NCI-H1105 (cell line): ENCODE results near the gene PDE10A.
A peak's percentile ranks its signal among the peaks of the same experiment; 100 is the strongest.

Experiments used
- DNase-seq: peaks from one replicate; lab custom pipeline; 2025; lab: John Stamatoyannopoulos, UW

The PDE10A gene

DNA sequence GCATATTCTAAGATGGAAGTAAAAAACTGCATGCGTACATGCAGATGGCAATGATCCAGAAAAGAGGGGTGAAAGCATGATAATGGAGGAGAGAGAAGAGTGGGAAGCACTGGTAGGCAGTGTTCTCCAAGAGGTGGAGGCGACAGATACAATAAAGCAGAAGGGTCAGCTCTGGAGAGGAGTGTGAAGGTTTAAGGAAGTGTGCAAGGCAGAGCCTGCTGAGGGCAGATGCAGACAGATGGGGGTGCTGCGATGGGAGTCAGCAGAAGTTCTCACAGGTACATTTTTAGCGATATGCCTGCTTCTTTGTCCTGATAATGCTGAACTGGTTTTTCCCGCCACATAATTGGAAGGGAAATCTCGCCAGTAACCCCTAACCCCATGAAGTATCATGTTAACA, 272.6 kb downstream of the PDE10A start:
- DNase-seq, result no peak

- no peak for DNase-seq
Measured at GRCh38 chr6:165389534-165389933, 273.5 kb downstream of the PDE10A start.

DNA sequence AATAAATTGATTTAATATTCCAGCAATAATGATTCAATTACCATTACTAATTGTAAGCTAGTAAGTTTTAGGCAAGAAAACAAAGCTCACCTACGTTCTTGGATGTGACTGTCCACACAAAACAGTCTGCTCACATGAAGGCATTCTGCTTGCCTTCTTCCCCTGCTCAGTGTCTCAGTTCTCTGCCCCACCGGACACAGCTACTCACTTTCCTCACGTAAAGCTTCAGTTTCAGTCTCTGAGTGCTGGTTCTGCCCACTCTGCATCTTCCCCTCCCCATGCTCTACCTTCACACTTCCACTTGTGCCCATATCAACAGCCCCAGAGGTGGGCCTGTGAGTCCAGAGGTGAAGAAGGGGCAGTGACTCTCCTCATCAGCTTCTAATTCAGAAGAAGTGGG, 279.7 kb downstream of the PDE10A start:
- no peak for DNase-seq

DNA sequence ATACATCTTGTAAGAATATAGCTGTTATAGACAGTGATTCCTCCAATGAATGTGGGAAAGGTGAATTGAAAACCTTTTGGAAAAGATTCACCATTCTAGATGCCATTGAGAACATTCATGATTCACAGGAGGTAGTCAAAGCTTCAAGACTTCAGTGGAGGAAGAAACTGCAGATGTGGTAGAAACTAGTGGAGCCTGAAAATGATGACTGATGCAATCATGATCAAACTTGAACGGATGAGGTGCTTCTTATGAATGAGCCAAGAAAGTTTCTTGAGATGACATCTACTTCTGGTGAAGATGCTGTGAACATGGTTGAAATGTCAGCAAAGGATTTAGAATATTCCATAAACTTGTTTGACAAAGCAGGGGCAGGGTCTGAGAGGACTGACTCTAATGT, 286.9 kb downstream of the PDE10A start:
- no peak for DNase-seq

GRCh38 chr6:165365371-165365770, 297.7 kb downstream of the PDE10A start:
- DNase-seq, result no peak

GRCh38 chr6:165345700-165346099, 317.3 kb downstream of the PDE10A start:
- no peak for DNase-seq

DNA sequence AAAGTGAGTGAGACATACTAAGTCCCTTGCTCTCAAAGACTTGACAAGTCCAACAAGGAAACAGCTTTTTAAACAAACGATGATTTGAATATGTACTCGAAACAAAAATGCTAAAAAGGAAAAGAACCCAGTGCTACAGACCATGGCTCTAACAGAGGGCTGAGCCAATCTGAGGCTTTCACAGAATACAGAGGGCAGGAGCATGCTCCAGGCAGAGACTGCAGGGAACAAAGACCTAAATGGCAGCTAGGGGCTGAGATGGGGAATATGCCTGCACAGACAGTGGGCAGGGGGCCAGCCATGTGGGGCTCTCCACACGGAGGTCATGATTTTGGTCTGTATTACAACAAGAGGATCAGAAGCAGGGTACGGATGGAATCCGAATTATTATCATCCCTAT, 322.5 kb downstream of the PDE10A start:
- no peak for DNase-seq

DNA sequence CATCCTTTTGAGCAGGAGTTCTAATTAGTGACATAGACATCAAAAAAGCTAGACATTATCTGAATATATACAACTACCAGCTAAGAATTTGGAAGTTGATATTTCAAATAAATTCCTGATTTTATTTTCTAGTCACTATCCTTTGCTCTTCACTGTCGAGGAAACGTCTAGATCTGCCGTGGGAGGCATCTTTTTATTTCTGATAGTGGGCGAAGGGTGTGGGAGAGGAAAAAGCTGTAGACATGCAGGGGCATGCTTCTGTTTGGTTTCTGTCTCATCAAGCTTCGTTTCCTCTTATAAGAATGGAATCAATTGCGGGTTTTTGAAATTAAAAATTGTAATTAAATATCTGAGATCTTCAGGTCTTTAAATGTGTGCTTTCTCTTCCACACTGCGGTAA, 337.4 kb downstream of the PDE10A start:
- DNase-seq, result no peak

GRCh38 chr6:165321555-165322145, 341.4 kb downstream of the PDE10A start:
- DNase-seq, result no peak

DNA sequence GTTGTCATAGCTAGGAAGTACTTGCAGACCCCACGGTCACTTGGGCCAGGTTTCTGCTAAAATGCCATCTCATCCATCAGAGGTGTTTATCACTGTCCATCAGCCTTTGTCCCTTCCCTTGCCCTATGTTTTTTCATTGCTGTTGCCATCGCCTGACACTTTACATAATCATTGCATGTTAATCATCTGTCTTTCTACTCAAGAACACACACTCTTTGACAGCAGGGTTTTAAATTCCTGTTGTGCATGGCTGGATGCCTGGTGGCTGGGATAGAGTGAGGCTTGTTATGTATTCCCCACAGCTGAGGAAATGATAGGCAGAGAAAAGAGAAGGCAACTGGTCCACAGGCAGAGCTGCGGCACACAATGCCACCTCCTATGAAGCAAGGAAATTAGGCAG, 341.9 kb downstream of the PDE10A start:
- no peak for DNase-seq

DNA sequence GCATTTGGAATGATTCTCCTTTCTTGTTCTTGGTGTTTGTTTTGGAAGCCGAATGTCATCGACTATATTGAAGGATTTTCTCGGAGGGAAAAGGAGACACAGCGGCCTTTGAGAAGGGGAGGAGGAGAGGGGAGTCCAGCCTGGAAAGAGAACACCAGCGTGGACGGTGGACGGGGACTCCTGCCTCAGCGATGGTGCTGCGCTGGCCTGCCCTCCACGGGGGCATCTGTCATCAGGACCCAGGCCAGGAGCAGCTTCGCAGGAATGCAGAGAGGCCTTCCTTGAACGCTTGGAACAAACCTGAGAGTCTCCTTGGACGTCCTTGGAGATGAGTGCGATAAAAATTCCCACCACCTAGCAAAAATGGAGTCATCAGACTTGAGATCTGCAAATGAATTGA, 345.3 kb downstream of the PDE10A start:
- DNase-seq, result no peak

DNA sequence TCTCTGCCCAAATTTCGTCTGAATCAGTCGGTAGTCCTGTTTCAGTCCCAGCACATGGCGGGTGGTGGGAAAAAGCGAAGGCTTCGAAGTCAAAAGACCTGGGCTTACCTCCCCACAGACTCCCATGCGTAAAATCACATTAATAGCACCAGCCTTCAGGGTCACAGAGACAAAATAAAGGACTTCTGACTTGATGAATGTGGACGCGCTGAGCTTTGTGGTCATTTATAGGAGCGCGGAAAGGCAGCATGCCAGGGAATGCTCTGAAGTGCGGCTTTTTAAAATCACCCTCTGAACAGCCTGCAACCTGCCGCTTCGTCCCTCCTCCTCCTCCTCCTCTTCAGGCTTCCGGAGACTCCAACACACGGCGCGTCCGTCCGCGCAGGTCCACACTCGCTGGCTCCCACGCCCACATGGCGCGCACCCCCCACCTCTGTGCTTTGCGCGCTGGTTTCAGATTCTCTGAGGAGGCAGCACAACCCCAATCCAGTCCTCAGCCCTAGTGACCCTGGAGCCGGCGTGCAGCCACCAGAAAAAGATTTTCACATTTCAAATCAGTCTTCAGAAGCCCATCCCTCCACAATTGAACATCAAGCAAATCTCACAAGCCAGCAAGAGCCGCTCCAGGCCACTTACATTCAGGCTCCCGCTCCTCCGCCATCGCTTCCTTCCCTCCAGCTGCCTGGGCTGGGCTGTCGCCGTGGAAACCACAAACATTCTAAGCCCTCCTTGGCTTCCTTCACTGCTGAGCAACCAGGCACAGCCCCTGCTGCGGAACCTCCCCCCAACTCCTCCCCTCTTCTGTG, 353.9 kb downstream of the PDE10A start, which contains the start of gene C6orf118:
Gene C6orf118, minus strand, starts transcription at position 680 of the 806 bp plus-strand sequence. Its CDS starts 19 bp downstream, at position 661.
- DNase-seq, result peak; percentile 95

GRCh38 chr6:165306955-165307354, 356.1 kb downstream of the PDE10A start:
- no peak for DNase-seq

DNA sequence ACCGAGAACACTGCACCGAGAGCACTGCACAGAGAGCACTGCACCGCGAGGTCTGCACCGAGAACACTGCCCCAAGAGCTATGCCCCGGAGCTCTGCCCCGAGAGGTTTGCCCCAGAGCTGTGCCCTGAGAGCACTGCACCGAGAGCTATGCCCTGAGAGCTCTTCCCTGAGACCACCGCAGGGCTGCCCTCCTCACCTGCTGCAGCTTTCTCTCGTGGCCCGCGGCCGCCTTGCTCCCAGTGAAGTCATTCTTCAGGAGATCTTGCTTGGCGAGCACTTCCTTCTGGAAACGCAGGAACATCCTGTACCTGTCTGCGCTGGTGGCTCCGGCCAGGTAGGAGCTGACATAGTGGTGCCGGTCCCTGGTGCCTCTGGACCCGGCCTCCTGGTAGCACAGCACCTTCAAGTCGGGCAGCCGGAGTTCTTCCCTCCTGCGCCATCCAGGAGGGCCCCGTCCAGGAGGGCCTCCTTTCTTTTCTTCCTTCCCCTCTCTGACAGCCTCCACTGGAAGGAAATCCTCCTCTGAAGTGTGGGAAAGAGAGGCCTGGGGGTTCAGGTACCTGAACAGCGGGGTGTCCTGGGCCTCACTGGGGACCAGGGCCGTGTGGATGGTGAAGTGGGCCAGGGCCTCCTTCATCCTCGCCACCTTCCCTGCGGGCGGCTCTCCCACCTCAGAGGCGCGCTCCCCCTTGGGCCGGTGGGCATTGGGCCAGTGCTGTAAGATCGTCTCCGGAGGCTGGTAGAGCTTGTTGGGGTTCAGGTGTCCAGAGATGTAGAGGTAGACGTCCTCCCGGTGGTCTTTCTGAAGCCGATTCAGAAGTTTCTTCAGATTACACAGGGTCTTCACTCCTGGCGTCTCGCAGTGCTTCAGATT, 361.4 kb downstream of the PDE10A start:
- no peak for DNase-seq

DNA sequence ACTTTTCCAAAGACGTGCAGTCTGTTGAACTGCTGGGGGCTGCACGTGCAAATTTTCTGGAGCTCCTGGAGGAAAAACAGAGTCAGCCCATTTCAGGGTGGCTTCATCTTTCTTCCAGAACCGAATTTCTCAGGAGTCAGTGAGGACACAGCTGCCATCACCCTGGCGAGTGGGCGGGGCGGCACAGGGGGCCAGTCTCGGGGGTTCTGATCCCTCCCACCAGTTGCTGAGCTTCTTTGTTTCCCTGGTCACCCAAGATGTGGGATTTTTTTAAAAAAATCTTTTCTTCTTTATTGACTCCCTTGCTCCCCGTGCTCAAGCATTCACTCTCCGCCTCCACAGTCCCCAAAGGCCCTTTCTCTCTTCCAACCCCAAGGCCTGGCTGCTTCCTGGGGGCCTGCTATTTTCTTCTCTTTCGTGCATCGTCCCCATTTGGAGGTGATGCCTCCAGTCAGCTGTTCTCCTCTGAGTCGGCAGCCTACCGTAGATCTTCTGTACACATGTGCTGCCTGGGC, 362.6 kb downstream of the PDE10A start:
- DNase-seq, result no peak

DNA sequence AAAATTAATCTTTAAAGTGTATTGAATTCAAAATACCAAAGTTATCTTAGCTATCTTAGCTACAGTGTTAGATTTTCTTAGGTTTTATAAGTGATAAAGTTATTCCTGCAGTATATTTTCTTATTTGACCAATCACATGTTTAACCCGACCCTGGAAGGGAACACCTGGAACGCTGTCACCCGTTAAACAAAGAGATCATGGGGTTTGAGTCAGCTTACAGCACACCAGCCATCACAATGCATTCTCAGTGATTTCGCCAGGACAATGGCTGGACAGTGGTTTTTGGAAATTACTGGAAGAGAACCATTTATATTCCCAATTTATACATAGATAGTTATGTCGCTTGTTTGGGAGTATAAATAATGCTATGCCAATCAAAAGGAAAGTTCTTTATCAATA, 364.2 kb downstream of the PDE10A start:
- no peak for DNase-seq

- no peak for DNase-seq
Measured at GRCh38 chr6:165298402-165298801, 364.6 kb downstream of the PDE10A start.

GRCh38 chr6:165292657-165293056, 370.4 kb downstream of the PDE10A start:
- no peak for DNase-seq
